IMR-90 (cell line): ENCODE measurements around the gene ZFYVE21. TPM values are rescaled to one million over a fixed set of nuclear protein-coding genes. Genes with fewer than 3 reads are reported as not detected.

Source experiments
- ATAC-seq: fragments of 200-7000 bp; cut with Tn5 transposase; 2 replicates; pipeline ENCODE4 v1.9.1; 2020; ENCODE audit warnings: low read depth, mild to moderate bottlenecking, moderate library complexity
- BruUV-seq: library from RNA; stranded (reverse); fragments of 400-500 nt; replicated peaks from 2 replicates; lab custom pipeline; 2021; lab: Mats Ljungman, UMichigan
- CTCF ChIA-PET: fragments of 300-600 bp; formaldehyde crosslinking; extraction: SDS; loops from one replicate; lab custom pipeline; 2021; ENCODE audit warnings: antibody characterized with exemption; lab: Yijun Ruan, JAX
- POLR2A ChIA-PET: fragments of 300-600 bp; sonication (Branson Sonifier 250); formaldehyde crosslinking; loops from one replicate; lab custom pipeline; 2022; ENCODE audit warnings: antibody characterized with exemption; ENCODE audit not compliant: unreplicated experiment; lab: Charles Lee
- DNase-seq: peaks from one replicate; pipeline ENCODE4 v3.0.0; 2013
- H2AFZ ChIP-seq: replicated peaks from 2 replicates; pipeline ENCODE3; 2013; ENCODE audit warnings: low read length, mild to moderate bottlenecking; ENCODE audit not compliant: poor library complexity
- H2AK5ac ChIP-seq: 2 replicates; pipeline ENCODE4 v1.6.1; 2013; ENCODE audit warnings: low read depth, low read length, inconsistent platforms
- H2AK9ac ChIP-seq: replicated peaks from 2 replicates; pipeline ENCODE3; 2013; ENCODE audit warnings: mild to moderate bottlenecking, low read depth, low read length, moderate library complexity; ENCODE audit not compliant: poor library complexity
- H2BK120ac ChIP-seq: 2 replicates; pipeline ENCODE4 v1.6.1; 2013; ENCODE audit warnings: low read depth, low read length, inconsistent platforms
- H2BK15ac ChIP-seq: 3 replicates; pipeline ENCODE4 v1.6.1; 2013; ENCODE audit warnings: low read depth, low read length, inconsistent platforms
- H2BK20ac ChIP-seq: 2 replicates; pipeline ENCODE4 v1.6.1; 2013; ENCODE audit warnings: low read depth, mild to moderate bottlenecking, inconsistent platforms, low read length, moderate library complexity
- H2BK5ac ChIP-seq: 2 replicates; pipeline ENCODE4 v1.6.1; 2013; ENCODE audit warnings: mild to moderate bottlenecking, low read depth, low read length, inconsistent platforms; ENCODE audit not compliant: poor library complexity, severe bottlenecking
- H3K14ac ChIP-seq: replicated peaks from 2 replicates; pipeline ENCODE4 v1.6.1; 2013; ENCODE audit warnings: low read depth, low read length, inconsistent platforms
- H3K18ac ChIP-seq: 2 replicates; pipeline ENCODE4 v1.6.1; 2013; ENCODE audit warnings: low read depth, low read length, control low read depth
- H3K23ac ChIP-seq: 2 replicates; pipeline ENCODE4 v1.6.1; 2013; ENCODE audit warnings: low read depth, low read length, inconsistent platforms
- H3K27ac ChIP-seq: 2 replicates; pipeline ENCODE4 v1.5.1; 2013; ENCODE audit warnings: mild to moderate bottlenecking, control low read depth, low read length; ENCODE audit not compliant: insufficient read depth
- H3K27me3 ChIP-seq: 2 replicates; pipeline ENCODE4 v1.6.1; 2013; ENCODE audit warnings: low read length; ENCODE audit not compliant: control insufficient read depth, insufficient read depth
- H3K36me3 ChIP-seq: 2 replicates; pipeline ENCODE4 v1.6.1; 2013; ENCODE audit warnings: low read length, mixed read lengths; ENCODE audit not compliant: control insufficient read depth, insufficient read depth
- H3K4ac ChIP-seq: 2 replicates; pipeline ENCODE4 v1.6.1; 2013; ENCODE audit warnings: low read depth, low read length, inconsistent platforms
- H3K4me1 ChIP-seq: 2 replicates; pipeline ENCODE4 v1.6.1; 2013; ENCODE audit warnings: low read length, mixed read lengths; ENCODE audit not compliant: control insufficient read depth, insufficient read depth
- H3K4me2 ChIP-seq: 2 replicates; pipeline ENCODE4 v1.6.1; 2013; ENCODE audit warnings: low read depth, mild to moderate bottlenecking, control low read depth, low read length, moderate library complexity
- H3K4me3 ChIP-seq: 2 replicates; pipeline ENCODE4 v1.5.1; 2013; ENCODE audit warnings: low read depth, mild to moderate bottlenecking, control low read depth, low read length, moderate library complexity; ENCODE audit not compliant: insufficient read depth
- H3K56ac ChIP-seq: 2 replicates; pipeline ENCODE4 v1.6.1; 2013; ENCODE audit warnings: low read length, inconsistent platforms; ENCODE audit not compliant: insufficient read depth; ENCODE audit errors: extremely low read depth
- H3K79me1 ChIP-seq, 2 experiments: 2 replicates each; pipeline ENCODE4 v1.6.1; 2013; ENCODE audit warnings: low read length in 2 of 2, inconsistent platforms in 1 of 2, low read depth in 1 of 2
- H3K9ac ChIP-seq: 2 replicates; pipeline ENCODE4 v1.6.1; 2013; ENCODE audit warnings: low read depth, low read length, control low read depth
- H3K9me1 ChIP-seq: 2 replicates; pipeline ENCODE4 v1.6.1; 2013; ENCODE audit warnings: low read length, inconsistent platforms; ENCODE audit not compliant: insufficient read depth
- H3K9me3 ChIP-seq: 2 replicates; pipeline ENCODE4 v1.6.1; 2013; ENCODE audit warnings: low read length; ENCODE audit not compliant: control insufficient read depth, insufficient read depth
- H4K20me1 ChIP-seq: 2 replicates; pipeline ENCODE4 v1.6.1; 2013; ENCODE audit warnings: low read length, inconsistent platforms; ENCODE audit not compliant: insufficient read depth
- H4K5ac ChIP-seq: 2 replicates; pipeline ENCODE4 v1.6.1; 2013; ENCODE audit warnings: mild to moderate bottlenecking, low read depth, low read length, control low read depth
- H4K8ac ChIP-seq, 2 experiments: 2 replicates each; pipeline ENCODE4 v1.6.1; 2013; ENCODE audit warnings: low read depth in 2 of 2, low read length in 2 of 2, control low read depth in 1 of 2, inconsistent platforms in 1 of 2
- H4K91ac ChIP-seq: 2 replicates; pipeline ENCODE4 v1.6.1; 2013; ENCODE audit warnings: low read depth, low read length, inconsistent platforms; ENCODE audit not compliant: insufficient read depth
- BHLHE40 ChIP-seq: fragments of 150-350 bp; IDR thresholded peaks from 2 replicates; pipeline ENCODE4 v1.6.1; 2016; ENCODE audit warnings: mild to moderate bottlenecking, low read depth, low read length
- CEBPB ChIP-seq: IDR thresholded peaks from 2 replicates; pipeline ENCODE4 v1.6.1; 2012; ENCODE audit warnings: low read depth, low read length, improper control_type of control experiment
- CHD1 ChIP-seq: IDR thresholded peaks from 2 replicates; pipeline ENCODE4 v1.6.1; 2012; ENCODE audit warnings: low read depth, low read length, improper control_type of control experiment
- ELK1 ChIP-seq: fragments of 150-350 bp; IDR thresholded peaks from 2 replicates; pipeline ENCODE4 v1.6.1; 2016; ENCODE audit warnings: low read depth, mild to moderate bottlenecking, low read length, moderate library complexity, borderline replicate concordance
- MAFK ChIP-seq: IDR thresholded peaks from 2 replicates; pipeline ENCODE4 v1.6.1; 2012; ENCODE audit warnings: low read depth, low read length, improper control_type of control experiment
- MAZ ChIP-seq: IDR thresholded peaks from 2 replicates; pipeline ENCODE4 v1.6.1; 2012; ENCODE audit warnings: low read depth, mild to moderate bottlenecking, low read length, improper control_type of control experiment, moderate library complexity, borderline replicate concordance
- MXI1 ChIP-seq: IDR thresholded peaks from 2 replicates; pipeline ENCODE4 v1.6.1; 2012; ENCODE audit warnings: low read depth, mild to moderate bottlenecking, low read length, moderate library complexity, borderline replicate concordance
- NFE2L2 ChIP-seq: fragments of 150-350 bp; IDR thresholded peaks from 2 replicates; pipeline ENCODE4 v1.6.1; 2016; ENCODE audit warnings: low read depth, mild to moderate bottlenecking, low read length
- POLR2A ChIP-seq: IDR thresholded peaks from 2 replicates; pipeline ENCODE4 v1.6.1; 2012; ENCODE audit warnings: mild to moderate bottlenecking, low read depth, low read length
- RAD21 ChIP-seq: IDR thresholded peaks from 2 replicates; pipeline ENCODE4 v1.6.1; 2012; ENCODE audit warnings: low read length, improper control_type of control experiment
- RCOR1 ChIP-seq: IDR thresholded peaks from 2 replicates; pipeline ENCODE4 v1.6.1; 2012; ENCODE audit warnings: mild to moderate bottlenecking, low read length, improper control_type of control experiment; ENCODE audit not compliant: insufficient replicate concordance
- RFX5 ChIP-seq: IDR thresholded peaks from 2 replicates; pipeline ENCODE4 v1.8.0; 2012; ENCODE audit warnings: low read depth, mild to moderate bottlenecking, low read length, moderate library complexity
- SMC3 ChIP-seq: fragments of 150-350 bp; IDR thresholded peaks from 2 replicates; pipeline ENCODE4 v1.6.1; 2016; ENCODE audit warnings: low read depth, mild to moderate bottlenecking, antibody characterized with exemption, low read length, moderate library complexity
- WGBS, 2 experiments: methylation state at CpG; one replicate each; pipeline versions ENCODE4 v1.1.5 to v1.1.7; 2013; ENCODE audit warnings: missing lambda C conversion rate in 2 of 2; ENCODE audit not compliant: insufficient read length in 1 of 2; ENCODE audit errors: extremely low coverage in 2 of 2; 5-methylcytosine and 5-hydroxymethylcytosine counted together
- dilution Hi-C: fragments of 300-500 bp; cut with HindIII; formaldehyde crosslinking; loops from one replicate; pipeline ENCODE4 v1.14.3; 2018; ENCODE audit warnings: low sequenced_read_pairs; ENCODE audit not compliant: unreplicated experiment
- in situ Hi-C: fragments of 300-500 bp; cut with MboI; formaldehyde crosslinking; loops from 3 replicates; pipeline ENCODE4 v1.14.3; 2019; ENCODE audit warnings: low sequenced_read_pairs, inconsistent platforms, mixed read lengths
- intact Hi-C: fragments of 100-400 bp; cut with micrococcal nuclease; formaldehyde crosslinking; loops from 2 replicates; pipeline ENCODE4 v1.10.0; 2022
- polyA plus RNA-seq, 3 experiments: library from polyadenylated mRNA; depleted of rRNA; stranded (reverse); fragments of >200 nt; gene quantifications; 2 replicates each; pipeline ENCODE4 v1.2.3, GENCODE V29; 2012; ENCODE audit warnings: low replicate concordance in 1 of 3
- total RNA-seq: library from RNA; depleted of rRNA; stranded (reverse); fragments of >200 nt; gene quantifications from 2 replicates; pipeline ENCODE4 v1.2.3, GENCODE V29; 2012
- TF ChIP-seq, protein P1 (sequence below): fragments of 150-350 bp; IDR thresholded peaks from 2 replicates; pipeline ENCODE4 v1.6.1; 2017; ENCODE audit warnings: mild to moderate bottlenecking, antibody characterized with exemption, low read length, low read depth
- TF ChIP-seq, protein P2 (sequence below): conservative IDR thresholded peaks from 2 replicates; pipeline ENCODE4 v1.5.1; 2012; ENCODE audit warnings: mild to moderate bottlenecking, low read depth, low read length, improper control_type of control experiment

The ZFYVE21 gene
- total and polyA plus RNA-seq, 2 of the 4 experiments (the other 2 are of a cell fraction): 41.2 to 89.2 TPM

DNA sequence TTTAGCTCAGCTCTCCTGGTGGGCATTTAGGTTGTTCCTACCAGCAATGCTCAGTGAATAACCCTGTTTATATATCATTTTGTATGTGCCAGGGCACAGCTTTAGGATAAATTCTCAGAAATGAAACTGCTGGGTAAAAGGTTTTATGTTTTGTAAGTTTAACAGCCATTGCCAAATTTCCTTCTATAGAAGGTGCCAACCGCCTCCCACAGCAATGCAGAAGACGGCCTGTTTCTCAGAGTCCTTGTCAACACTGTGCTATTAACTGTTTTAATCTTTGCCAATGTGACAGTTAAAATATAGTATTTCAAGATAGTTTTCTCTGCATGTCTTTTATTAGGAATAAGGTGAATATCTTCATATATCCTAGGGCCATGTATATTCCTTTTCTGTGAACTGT lies 66.8 kb downstream of the ZFYVE21 start:
- Histone ChIP-seq H3K9me3 (no peaks in the 10 kb centered on the region), H2AK9ac (no peak overlapping the region), H3K4ac (no peak overlapping the region), H2BK120ac (no peak overlapping the region), H2AFZ (no peak overlapping the region), H3K18ac (no peak overlapping the region), H3K56ac (no peak overlapping the region), H3K4me3 (no peak overlapping the region), H2BK5ac (no peak overlapping the region), H3K14ac (no peak overlapping the region), H2BK20ac (no peak overlapping the region), H3K4me2 (no peak overlapping the region), H3K79me1 (no peaks in the 10 kb centered on the region), H3K27me3 (no peaks in the 10 kb centered on the region), H2BK15ac (no peak overlapping the region), H3K9me1 (0 out of 2 replicates have a peak, but pooled peaks cover under 1% of the 10 kb centered on the region), H3K23ac (no peak overlapping the region), H3K9ac (no peak overlapping the region), H4K5ac (no peak overlapping the region), H3K4me1 (no peaks in the 10 kb centered on the region), H3K36me3 (no peaks in the 10 kb centered on the region), H2AK5ac (no peak overlapping the region), H4K8ac (no peak overlapping the region), H3K27ac (no peak overlapping the region), H4K20me1 (no peaks in the 10 kb centered on the region), H4K91ac (no peak overlapping the region)
- CTCF ChIA-PET: no interaction called here
- in situ Hi-C loops: no loop called here
- dilution Hi-C loops: no loop called here
- ATAC-seq: no peak
- POLR2A ChIA-PET: interaction anchor here (0.6 kb wide), 1 partner anchor 81 kb away, joined by 17 read pairs; no protein-coding TSS in a partner anchor
- no peak for DNase-seq
- no peak for TF ChIP-seq SMC3
- no peak for TF ChIP-seq CHD1
- TF ChIP-seq, protein P1, sequence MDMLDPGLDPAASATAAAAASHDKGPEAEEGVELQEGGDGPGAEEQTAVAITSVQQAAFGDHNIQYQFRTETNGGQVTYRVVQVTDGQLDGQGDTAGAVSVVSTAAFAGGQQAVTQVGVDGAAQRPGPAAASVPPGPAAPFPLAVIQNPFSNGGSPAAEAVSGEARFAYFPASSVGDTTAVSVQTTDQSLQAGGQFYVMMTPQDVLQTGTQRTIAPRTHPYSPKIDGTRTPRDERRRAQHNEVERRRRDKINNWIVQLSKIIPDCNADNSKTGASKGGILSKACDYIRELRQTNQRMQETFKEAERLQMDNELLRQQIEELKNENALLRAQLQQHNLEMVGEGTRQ: no peak
- TF ChIP-seq ELK1: no peak
- TF ChIP-seq, protein P2, sequence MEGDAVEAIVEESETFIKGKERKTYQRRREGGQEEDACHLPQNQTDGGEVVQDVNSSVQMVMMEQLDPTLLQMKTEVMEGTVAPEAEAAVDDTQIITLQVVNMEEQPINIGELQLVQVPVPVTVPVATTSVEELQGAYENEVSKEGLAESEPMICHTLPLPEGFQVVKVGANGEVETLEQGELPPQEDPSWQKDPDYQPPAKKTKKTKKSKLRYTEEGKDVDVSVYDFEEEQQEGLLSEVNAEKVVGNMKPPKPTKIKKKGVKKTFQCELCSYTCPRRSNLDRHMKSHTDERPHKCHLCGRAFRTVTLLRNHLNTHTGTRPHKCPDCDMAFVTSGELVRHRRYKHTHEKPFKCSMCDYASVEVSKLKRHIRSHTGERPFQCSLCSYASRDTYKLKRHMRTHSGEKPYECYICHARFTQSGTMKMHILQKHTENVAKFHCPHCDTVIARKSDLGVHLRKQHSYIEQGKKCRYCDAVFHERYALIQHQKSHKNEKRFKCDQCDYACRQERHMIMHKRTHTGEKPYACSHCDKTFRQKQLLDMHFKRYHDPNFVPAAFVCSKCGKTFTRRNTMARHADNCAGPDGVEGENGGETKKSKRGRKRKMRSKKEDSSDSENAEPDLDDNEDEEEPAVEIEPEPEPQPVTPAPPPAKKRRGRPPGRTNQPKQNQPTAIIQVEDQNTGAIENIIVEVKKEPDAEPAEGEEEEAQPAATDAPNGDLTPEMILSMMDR: no peak
- TF ChIP-seq BHLHE40: no peak
- no peak for TF ChIP-seq NFE2L2
- no peak for TF ChIP-seq RAD21
- TF ChIP-seq CEBPB: no peak
- TF ChIP-seq POLR2A: no peak
- TF ChIP-seq RCOR1: no peak
- no peak for TF ChIP-seq MAFK
- TF ChIP-seq RFX5: no peak
- no peak for TF ChIP-seq MAZ
- TF ChIP-seq MXI1: no peak
- intact Hi-C loops: no loop called here
- no TSS peak for BruUV-seq
- WGBS, 2 experiments: no CpG with 5 or more reads among the region's 2 CpGs
